DOHH2 (cell line): ENCODE measurements around the gene WDR48.
A peak's percentile ranks its signal among the peaks of the same experiment; 100 is the strongest.

Source experiments
- H3F3A ChIP-seq: fragments of 200-600 bp; sonication (generic), shearing (Covaris generic); 2 replicates; pipeline ENCODE4 v1.6.0; 2016; ENCODE audit warnings: antibody characterized with exemption, mild to moderate bottlenecking; ENCODE audit not compliant: control insufficient read depth, insufficient read depth
- H3K27ac ChIP-seq: fragments of 200-600 bp; sonication (generic); 2 replicates; pipeline ENCODE4 v1.5.1; 2014; ENCODE audit warnings: low read depth, mild to moderate bottlenecking, low read length, moderate library complexity
- H3K27me3 ChIP-seq: fragments of 200-600 bp; sonication (generic); 2 replicates; pipeline ENCODE4 v1.6.1; 2014; ENCODE audit warnings: mild to moderate bottlenecking, low read length, mixed read lengths; ENCODE audit not compliant: control insufficient read depth
- H3K36me3 ChIP-seq: fragments of 200-600 bp; sonication (generic); 2 replicates; pipeline ENCODE4 v1.6.1; 2014; ENCODE audit warnings: mild to moderate bottlenecking, low read length, moderate library complexity, mixed read lengths; ENCODE audit not compliant: control insufficient read depth
- H3K4me1 ChIP-seq: fragments of 200-600 bp; sonication (generic); 2 replicates; pipeline ENCODE4 v1.6.1; 2014; ENCODE audit warnings: mild to moderate bottlenecking, low read length, mixed read lengths; ENCODE audit not compliant: control insufficient read depth
- H3K4me2 ChIP-seq: fragments of 200-600 bp; sonication (generic); 2 replicates; pipeline ENCODE4 v1.6.0; 2014; ENCODE audit warnings: mild to moderate bottlenecking, low read length, moderate library complexity
- H3K4me3 ChIP-seq: fragments of 200-600 bp; sonication (generic); 2 replicates; pipeline ENCODE4 v1.5.1; 2014; ENCODE audit warnings: mild to moderate bottlenecking, low read length, mixed read lengths
- H3K79me2 ChIP-seq: fragments of 200-600 bp; sonication (generic); 2 replicates; pipeline ENCODE4 v1.6.1; 2014; ENCODE audit warnings: mild to moderate bottlenecking, low read length, mixed read lengths; ENCODE audit not compliant: control insufficient read depth
- H3K9me2 ChIP-seq: fragments of 200-600 bp; sonication (generic); replicated peaks from 2 replicates; pipeline ENCODE4 v1.6.1; 2014; ENCODE audit warnings: mild to moderate bottlenecking, low read length, mixed read lengths; ENCODE audit not compliant: control insufficient read depth
- H3K9me3 ChIP-seq: fragments of 200-600 bp; sonication (generic); 2 replicates; pipeline ENCODE4 v1.6.1; 2014; ENCODE audit warnings: antibody characterized with exemption, low read length, mixed read lengths; ENCODE audit not compliant: control insufficient read depth, insufficient read depth
- H4K20me1 ChIP-seq: fragments of 200-600 bp; sonication (generic); 2 replicates; pipeline ENCODE4 v1.6.0; 2014; ENCODE audit warnings: low read depth, mild to moderate bottlenecking, antibody characterized with exemption, low read length, moderate library complexity; ENCODE audit not compliant: control insufficient read depth, insufficient read depth
- CTCF ChIP-seq: fragments of 200-600 bp; sonication (generic); IDR thresholded peaks from one replicate; pipeline ENCODE4 v1.5.1; 2014; ENCODE audit warnings: antibody characterized with exemption, mild to moderate bottlenecking, low read depth, low read length; ENCODE audit not compliant: poor library complexity, severe bottlenecking
- EZH2phosphoT487 ChIP-seq: fragments of 200-600 bp; sonication (generic); IDR thresholded peaks from 2 replicates; pipeline ENCODE4 v1.6.1; 2017; ENCODE audit warnings: borderline replicate concordance, mild to moderate bottlenecking, antibody characterized with exemption, low read length, moderate library complexity, mixed read lengths

The WDR48 gene

GRCh38 chr3:39067286-39067685, 15.5 kb downstream of the WDR48 start:
- Histone ChIP-seq H3K4me1 (peaks cover 6% of the 10 kb centered on the region), H3K9me3 (no peaks in the 10 kb centered on the region), H3K27ac (no peak overlapping the region), H3F3A (no peaks in the 10 kb centered on the region), H3K4me3 (no peak overlapping the region), H3K27me3 (no peaks in the 10 kb centered on the region), H4K20me1 (no peaks in the 10 kb centered on the region), H3K79me2 (peaks cover 7% of the 10 kb centered on the region), H3K36me3 (peaks cover 32% of the 10 kb centered on the region), H3K4me2 (no peak overlapping the region), H3K9me2 (no peaks in the 10 kb centered on the region)
- TF ChIP-seq CTCF (no peak), EZH2phosphoT487 (no peak)

GRCh38 chr3:39068556-39068955, 16.7 kb downstream of the WDR48 start:
- Histone ChIP-seq H3F3A (no peaks in the 10 kb centered on the region), H3K27ac (no peak overlapping the region), H4K20me1 (no peaks in the 10 kb centered on the region), H3K36me3 (peaks cover 38% of the 10 kb centered on the region), H3K4me1 (peaks cover 6% of the 10 kb centered on the region), H3K4me3 (no peak overlapping the region), H3K4me2 (no peak overlapping the region), H3K79me2 (no peaks in the 10 kb centered on the region), H3K9me3 (no peaks in the 10 kb centered on the region), H3K9me2 (no peaks in the 10 kb centered on the region), H3K27me3 (no peaks in the 10 kb centered on the region)
- TF ChIP-seq EZH2phosphoT487, result no peak
- no peak for TF ChIP-seq CTCF

GRCh38 chr3:39075910-39076309, 24.1 kb downstream of the WDR48 start:
- no peak for TF ChIP-seq EZH2phosphoT487
- no peak for TF ChIP-seq CTCF
- H3K4me3 ChIP-seq, result no peak overlapping the region
- no peaks in the 10 kb centered on the region for H3K9me2 ChIP-seq
- no peaks in the 10 kb centered on the region for H3K9me3 ChIP-seq
- H3K27ac ChIP-seq, result no peak overlapping the region
- H3K4me2 ChIP-seq, result no peak overlapping the region
- no peaks in the 10 kb centered on the region for H4K20me1 ChIP-seq
- peaks cover 45% of the 10 kb centered on the region for H3K36me3 ChIP-seq
- H3K79me2 ChIP-seq, result no peaks in the 10 kb centered on the region
- H3K4me1 ChIP-seq, result no peaks in the 10 kb centered on the region
- H3K27me3 ChIP-seq, result no peaks in the 10 kb centered on the region
- H3F3A ChIP-seq, result no peaks in the 10 kb centered on the region

GRCh38 chr3:39079530-39079929, 27.7 kb downstream of the WDR48 start:
- Histone ChIP-seq H3K27me3 (no peaks in the 10 kb centered on the region), H3K4me3 (no peak overlapping the region), H3K4me2 (no peak overlapping the region), H3K79me2 (no peaks in the 10 kb centered on the region), H3K9me3 (no peaks in the 10 kb centered on the region), H3K4me1 (no peaks in the 10 kb centered on the region), H3K9me2 (no peaks in the 10 kb centered on the region), H3K36me3 (peaks cover 29% of the 10 kb centered on the region), H3F3A (no peaks in the 10 kb centered on the region), H3K27ac (no peak overlapping the region), H4K20me1 (no peaks in the 10 kb centered on the region)
- TF ChIP-seq CTCF, result peak; percentile 34
- no peak for TF ChIP-seq EZH2phosphoT487
